VCaP (cell line): ENCODE data around the gene CD52.
"Not testable (repeated sequence)": the region's sequence is repeated elsewhere in the genome, so short reads cannot be mapped to it uniquely, and the experiment has no call there.

Experiments
- H3K27ac ChIP-seq: fragments of 450-650 bp; 2 replicates; pipeline ENCODE4 v1.5.1; 2017
- CTCF ChIP-seq: fragments of 450-650 bp; conservative IDR thresholded peaks from 2 replicates; pipeline ENCODE4 v1.5.1; 2017; ENCODE audit warnings: mild to moderate bottlenecking, moderate library complexity

Gene CD52

GRCh38 chr1:26290122-26290881 is 27.5 kb upstream of the CD52 start:
- TF ChIP-seq CTCF = no peak
- H3K27ac ChIP-seq = no peak overlapping the region

DNA sequence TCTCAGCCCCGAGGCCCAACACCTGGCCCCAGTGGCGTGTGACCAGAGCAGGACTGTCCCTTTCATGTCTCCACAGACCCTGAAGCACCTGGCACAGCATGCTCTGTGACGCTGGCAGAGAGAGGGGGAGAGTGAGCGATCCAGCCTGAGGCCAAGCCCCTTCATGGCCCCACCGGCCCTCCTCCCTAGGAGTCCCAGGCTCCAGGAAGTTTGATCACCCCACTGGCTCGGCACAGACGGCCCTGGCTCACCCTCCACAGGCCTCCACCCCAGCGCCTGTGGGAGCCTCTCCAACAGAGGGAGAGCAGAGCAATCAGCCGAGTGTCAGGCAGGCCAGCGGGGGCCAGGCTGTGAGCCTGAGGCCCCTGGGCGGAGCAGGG is 26.9 kb upstream of the CD52 start:
- no peak overlapping the region for H3K27ac ChIP-seq
- no peak for TF ChIP-seq CTCF

GRCh38 chr1:26291433-26291832 is 26.3 kb upstream of the CD52 start:
- H3K27ac ChIP-seq = no peak overlapping the region
- TF ChIP-seq CTCF = no peak

GRCh38 chr1:26291939-26292338 is 25.8 kb upstream of the CD52 start:
- H3K27ac ChIP-seq = no peak overlapping the region
- no peak for TF ChIP-seq CTCF

GRCh38 chr1:26292735-26293134 is 25.0 kb upstream of the CD52 start:
- not testable (repeated sequence) for H3K27ac ChIP-seq

DNA sequence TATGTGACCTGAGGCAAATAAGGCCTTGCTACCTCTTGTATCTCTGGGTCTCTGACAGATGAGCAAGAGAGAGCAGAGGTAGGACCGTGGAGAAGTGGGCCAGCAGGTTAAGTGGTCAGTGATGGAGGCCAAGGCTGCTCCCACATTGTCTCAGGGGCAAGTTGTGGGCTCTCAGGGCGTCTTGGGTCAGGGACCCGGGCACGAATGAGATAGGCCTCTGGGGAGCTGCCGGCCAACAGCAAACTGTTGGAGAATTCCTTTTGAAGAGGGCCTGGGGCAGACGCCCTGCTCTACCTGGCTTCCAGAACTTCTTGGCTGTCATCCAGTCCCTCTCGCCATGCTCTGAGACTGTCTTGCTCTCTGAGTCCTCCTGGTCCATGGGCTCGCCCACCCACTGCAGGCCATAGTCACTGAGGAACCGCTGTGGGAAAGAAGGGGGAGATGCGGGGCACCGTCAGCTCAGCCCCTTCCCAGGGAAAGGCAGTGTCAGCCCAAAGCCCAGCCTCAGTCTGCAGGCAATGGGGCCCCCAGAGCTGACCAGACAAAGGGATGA is 23.8 kb upstream of the CD52 start:
- H3K27ac ChIP-seq = no peak overlapping the region
- TF ChIP-seq CTCF = no peak

DNA sequence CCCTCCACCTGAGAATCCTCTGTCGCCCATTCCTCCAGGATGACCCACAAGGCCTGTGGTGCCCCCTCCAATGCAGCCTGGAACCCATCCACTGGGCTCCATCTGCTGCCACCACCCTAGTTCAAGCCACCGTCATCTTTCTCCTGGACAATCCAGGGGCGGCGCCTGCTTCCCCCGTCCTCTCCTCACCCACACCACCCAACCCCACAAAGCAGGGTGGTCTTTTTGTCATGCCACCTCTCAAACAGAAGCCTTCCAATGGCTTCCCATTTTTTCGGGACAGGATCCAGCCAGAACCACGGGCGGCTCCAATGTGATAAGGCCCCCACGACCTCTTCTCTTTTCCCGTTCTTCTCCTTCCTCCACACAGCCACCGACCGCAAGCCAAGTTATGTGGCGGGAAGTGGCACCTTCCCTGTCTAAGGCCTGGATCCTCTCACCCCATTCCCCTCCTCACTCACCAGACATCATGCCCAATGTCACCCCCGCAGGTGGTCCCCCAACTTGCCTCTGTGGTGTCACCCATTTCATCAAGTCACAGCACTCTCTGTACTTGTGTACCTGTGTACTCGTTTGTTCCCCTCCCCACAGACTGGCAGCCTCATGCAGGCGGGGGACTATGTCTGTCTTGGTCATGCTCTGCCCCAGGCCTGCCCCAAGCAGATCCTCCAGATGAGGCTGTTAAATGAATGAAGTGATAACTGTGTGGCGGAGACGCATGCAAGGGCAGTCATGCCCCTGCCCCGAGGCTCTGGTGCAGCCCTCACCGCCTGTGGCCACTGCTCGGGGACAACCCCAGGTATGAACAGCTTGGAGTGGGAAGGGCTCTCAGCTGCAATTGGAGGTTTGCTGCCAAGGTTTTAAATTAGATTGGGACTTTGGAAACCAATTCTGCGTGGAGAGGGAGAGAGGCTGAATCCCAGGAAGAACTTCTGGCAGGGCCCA is 22.3 kb upstream of the CD52 start:
- no peak for TF ChIP-seq CTCF
- no peak overlapping the region for H3K27ac ChIP-seq
